Naive thymus-derived CD4-positive, alpha-beta T cell (primary cell): ENCODE results near the gene AKAP6. TPM values are rescaled to one million over a fixed set of nuclear protein-coding genes. Genes with fewer than 3 reads are reported as not detected.

ENCODE experiments used
- ATAC-seq: fragments of 150-1000 bp; cut with Tn5 transposase; 2 replicates; pipeline ENCODE4 v1.10.0; 2021; ENCODE audit warnings: mild to moderate bottlenecking, moderate library complexity
- CTCF ChIA-PET: fragments of 350-600 bp; sonication (Branson Sonifier 250); formaldehyde crosslinking; loops from one replicate; lab custom pipeline; 2021; ENCODE audit warnings: antibody characterized with exemption; lab: Charles Lee
- POLR2A ChIA-PET: fragments of 350-600 bp; sonication (Branson Sonifier 250); formaldehyde crosslinking; loops from one replicate; lab custom pipeline; 2021; ENCODE audit warnings: antibody characterized with exemption, inconsistent platforms; lab: Charles Lee
- DNase-seq, 9 donors: peaks; one replicate each; pipeline versions ENCODE4 v3.0.0 to v3.0.0-alpha.2; 2020 to 2022; ENCODE audit warnings: mixed read lengths in 1 of 9
- H3K27ac ChIP-seq: one replicate; pipeline ENCODE4 v1.7.0; 2013; ENCODE audit warnings: mild to moderate bottlenecking, low read depth, low read length, moderate library complexity
- H3K27me3 ChIP-seq, 2 donors: one replicate each; pipeline ENCODE4 v1.7.0; 2013; ENCODE audit warnings: low read length in 2 of 2, mild to moderate bottlenecking in 2 of 2, moderate library complexity in 2 of 2; ENCODE audit not compliant: control insufficient read depth in 2 of 2, insufficient read depth in 2 of 2
- H3K36me3 ChIP-seq, 3 experiments: 1 replicate in 2 of 3; 2 replicates in 1 of 3; pipeline ENCODE4 v1.7.0; 2013; ENCODE audit warnings: low read length in 3 of 3, mild to moderate bottlenecking in 3 of 3, moderate library complexity in 1 of 3; ENCODE audit not compliant: insufficient read depth in 3 of 3, control insufficient read depth in 2 of 3
- H3K4me1 ChIP-seq, 2 donors: one replicate each; pipeline ENCODE4 v1.7.0; 2013; ENCODE audit warnings: low read length in 2 of 2, mild to moderate bottlenecking in 2 of 2, moderate library complexity in 1 of 2; ENCODE audit not compliant: control insufficient read depth in 2 of 2, insufficient read depth in 2 of 2
- H3K4me3 ChIP-seq: 2 replicates; pipeline ENCODE4 v1.7.0; 2013; ENCODE audit warnings: mild to moderate bottlenecking, low read length
- H3K9me3 ChIP-seq, 3 experiments: 1 replicate in 2 of 3; 2 replicates in 1 of 3; pipeline ENCODE4 v1.7.0; 2013; ENCODE audit warnings: low read length in 3 of 3; ENCODE audit not compliant: control insufficient read depth in 2 of 3
- H3K27ac Mint-ChIP-seq, 9 donors: one replicate each; pipeline ENCODE4 v1.8.0; 2020 to 2022; ENCODE audit warnings: mixed read lengths in 9 of 9, mild to moderate bottlenecking in 8 of 9, moderate library complexity in 5 of 9, inconsistent platforms in 2 of 9
- H3K27me3 Mint-ChIP-seq, 5 donors: one replicate each; pipeline ENCODE4 v1.8.0; 2021 to 2022; ENCODE audit warnings: mixed read lengths in 5 of 5, mild to moderate bottlenecking in 1 of 5
- H3K36me3 Mint-ChIP-seq, 5 donors: one replicate each; pipeline ENCODE4 v1.8.0; 2020 to 2022; ENCODE audit warnings: mixed read lengths in 5 of 5, mild to moderate bottlenecking in 3 of 5, inconsistent platforms in 1 of 5
- H3K4me1 Mint-ChIP-seq, 7 donors: one replicate each; pipeline ENCODE4 v1.8.0; 2020 to 2022; ENCODE audit warnings: mixed read lengths in 7 of 7, mild to moderate bottlenecking in 3 of 7, inconsistent platforms in 1 of 7
- H3K4me3 Mint-ChIP-seq, 10 donors: one replicate each; pipeline ENCODE4 v1.8.0; 2020 to 2022; ENCODE audit warnings: mild to moderate bottlenecking in 10 of 10, mixed read lengths in 10 of 10, moderate library complexity in 6 of 10, inconsistent platforms in 2 of 10
- H3K9me3 Mint-ChIP-seq, 11 donors: one replicate each; pipeline ENCODE4 v1.8.0; 2020 to 2022; ENCODE audit warnings: mixed read lengths in 11 of 11, mild to moderate bottlenecking in 4 of 11, inconsistent platforms in 1 of 11, moderate library complexity in 1 of 11
- intact Hi-C, 2 donors: fragments of 100-400 bp; cut with micrococcal nuclease; formaldehyde crosslinking; loops; one replicate each; pipeline ENCODE4 v1.15.1; 2023
- polyA plus RNA-seq, 2 donors: library from polyadenylated mRNA; unstranded; fragments of 300-500 nt; fragmentation: Illumina TruSeq; gene quantifications; one replicate each; pipeline ENCODE4 v1.2.3, GENCODE V29; 2021
- total RNA-seq, 6 experiments: library from RNA in 5 of 6; stranded (reverse) in 5 of 6; gene quantifications; 1 replicate in 5 of 6; 2 replicates in 1 of 6; pipeline ENCODE4 v1.2.3 and lab custom pipeline; 2021 to 2026

Gene AKAP6
- total and polyA plus RNA-seq, 7 experiments from 2014 or later: 0.29 to 7.9 (median 4.1) TPM

- Mint-ChIP-seq H3K36me3 (no peaks in the 10 kb centered on the region), H3K27ac (no peak overlapping the region), H3K9me3 (no peaks in the 10 kb centered on the region), H3K4me3 (no peak overlapping the region), H3K27me3 (peaks cover 0 to 4% (median 0%) of the 10 kb centered on the region in 5 donors), H3K4me1 (peaks cover 0 to 2% (median 0%) of the 10 kb centered on the region in 7 donors)
- Histone ChIP-seq H3K9me3 (no peaks in the 10 kb centered on the region), H3K4me3 (no peak overlapping the region), H3K4me1 (no peaks in the 10 kb centered on the region), H3K27ac (no peak overlapping the region), H3K36me3 (no peaks in the 10 kb centered on the region), H3K27me3 (no peaks in the 10 kb centered on the region)
- ChIA-PET POLR2A (no interaction called here), CTCF (interaction anchor here (1.1 kb wide), 1 partner anchor 83 kb away, joined by 3 read pairs; no protein-coding TSS in a partner anchor)
- ATAC-seq (no peak), DNase-seq (no peak)
- intact Hi-C loops: no loop called here
Measured at GRCh38 chr14:32724867-32725471, 395.9 kb downstream of the AKAP6 start.

GRCh38 chr14:32726516-32726915, 397.4 kb downstream of the AKAP6 start:
- ChIA-PET CTCF (no interaction called here), POLR2A (no interaction called here)
- no peak overlapping the region for H3K27ac ChIP-seq
- intact Hi-C loops: no loop called here
- Mint-ChIP-seq H3K27ac (no peak overlapping the region), H3K27me3 (peaks cover 0 to 4% (median 0%) of the 10 kb centered on the region in 5 donors), H3K9me3 (no peaks in the 10 kb centered on the region), H3K4me1 (peaks cover 0 to under 1% (median 0%) of the 10 kb centered on the region in 7 donors), H3K36me3 (no peaks in the 10 kb centered on the region), H3K4me3 (no peak overlapping the region)
- DNase-seq (no peak), ATAC-seq (no peak)
- H3K9me3 ChIP-seq: no peaks in the 10 kb centered on the region
- no peaks in the 10 kb centered on the region for H3K27me3 ChIP-seq
- H3K4me3 ChIP-seq: no peak overlapping the region
- no peaks in the 10 kb centered on the region for H3K4me1 ChIP-seq
- no peaks in the 10 kb centered on the region for H3K36me3 ChIP-seq

- ATAC-seq (no peak), DNase-seq (no peak)
- Mint-ChIP-seq H3K4me1 (no peaks in the 10 kb centered on the region), H3K27me3 (peaks cover 0 to 4% (median 0%) of the 10 kb centered on the region in 5 donors), H3K4me3 (no peak overlapping the region), H3K27ac (no peak overlapping the region), H3K9me3 (no peaks in the 10 kb centered on the region), H3K36me3 (no peaks in the 10 kb centered on the region)
- no peaks in the 10 kb centered on the region for H3K36me3 ChIP-seq
- H3K9me3 ChIP-seq: no peaks in the 10 kb centered on the region
- no peak overlapping the region for H3K27ac ChIP-seq
- ChIA-PET POLR2A (no interaction called here), CTCF (no interaction called here)
- no peaks in the 10 kb centered on the region for H3K4me1 ChIP-seq
- no peaks in the 10 kb centered on the region for H3K27me3 ChIP-seq
- intact Hi-C loops: no loop called here
- no peak overlapping the region for H3K4me3 ChIP-seq
Measured at GRCh38 chr14:32727832-32728231, 398.7 kb downstream of the AKAP6 start.

GRCh38 chr14:32728526-32728925, 399.4 kb downstream of the AKAP6 start:
- H3K36me3 Mint-ChIP-seq: no peaks in the 10 kb centered on the region
- no peaks in the 10 kb centered on the region for H3K9me3 Mint-ChIP-seq
- ATAC-seq (no peak), DNase-seq (no peak)
- POLR2A ChIA-PET: no interaction called here
- intact Hi-C loops: no loop called here
- Histone ChIP-seq H3K27ac (no peak overlapping the region), H3K4me3 (no peak overlapping the region), H3K4me1 (no peaks in the 10 kb centered on the region), H3K9me3 (no peaks in the 10 kb centered on the region), H3K27me3 (no peaks in the 10 kb centered on the region), H3K36me3 (no peaks in the 10 kb centered on the region)
- no peak overlapping the region for H3K4me3 Mint-ChIP-seq
- no peak overlapping the region for H3K27ac Mint-ChIP-seq
- peaks cover 0 to 4% (median 0%) of the 10 kb centered on the region in 5 donors for H3K27me3 Mint-ChIP-seq
- H3K4me1 Mint-ChIP-seq: no peaks in the 10 kb centered on the region
- CTCF ChIA-PET: no interaction called here

- DNase-seq (no peak), ATAC-seq (no peak)
- Mint-ChIP-seq H3K4me1 (no peaks in the 10 kb centered on the region), H3K36me3 (no peaks in the 10 kb centered on the region), H3K27me3 (peaks cover 0 to 4% (median 0%) of the 10 kb centered on the region in 5 donors), H3K4me3 (no peak overlapping the region), H3K27ac (no peak overlapping the region), H3K9me3 (no peaks in the 10 kb centered on the region)
- no peak overlapping the region for H3K27ac ChIP-seq
- intact Hi-C loops: no loop called here
- H3K36me3 ChIP-seq: no peaks in the 10 kb centered on the region
- no peaks in the 10 kb centered on the region for H3K27me3 ChIP-seq
- ChIA-PET POLR2A (no interaction called here), CTCF (no interaction called here)
- H3K4me3 ChIP-seq: no peak overlapping the region
- H3K4me1 ChIP-seq: no peaks in the 10 kb centered on the region
- H3K9me3 ChIP-seq: no peaks in the 10 kb centered on the region
Measured at GRCh38 chr14:32728976-32729375, 399.9 kb downstream of the AKAP6 start.

- H3K4me1 ChIP-seq: no peaks in the 10 kb centered on the region
- no peak overlapping the region for H3K27ac Mint-ChIP-seq
- H3K36me3 ChIP-seq: no peaks in the 10 kb centered on the region
- H3K4me3 Mint-ChIP-seq: no peak overlapping the region
- H3K9me3 Mint-ChIP-seq: no peaks in the 10 kb centered on the region
- H3K27me3 Mint-ChIP-seq: no peaks in the 10 kb centered on the region
- no peaks in the 10 kb centered on the region for H3K4me1 Mint-ChIP-seq
- no peak for ATAC-seq
- DNase-seq: no peak
- no peaks in the 10 kb centered on the region for H3K27me3 ChIP-seq
- H3K27ac ChIP-seq: no peak overlapping the region
- intact Hi-C loops: no loop called here
- POLR2A ChIA-PET: no interaction called here
- no peaks in the 10 kb centered on the region for H3K9me3 ChIP-seq
- CTCF ChIA-PET: no interaction called here
- H3K36me3 Mint-ChIP-seq: no peaks in the 10 kb centered on the region
- no peak overlapping the region for H3K4me3 ChIP-seq
Measured at GRCh38 chr14:32731249-32731648, 402.2 kb downstream of the AKAP6 start.

- Histone ChIP-seq H3K4me3 (no peak overlapping the region), H3K27ac (no peak overlapping the region), H3K36me3 (no peaks in the 10 kb centered on the region), H3K27me3 (no peaks in the 10 kb centered on the region), H3K9me3 (no peaks in the 10 kb centered on the region), H3K4me1 (no peaks in the 10 kb centered on the region)
- Mint-ChIP-seq H3K36me3 (peaks cover 0 to 4% (median 0%) of the 10 kb centered on the region in 5 donors), H3K27ac (no peak overlapping the region), H3K27me3 (no peaks in the 10 kb centered on the region), H3K4me3 (no peak overlapping the region), H3K4me1 (no peaks in the 10 kb centered on the region), H3K9me3 (no peaks in the 10 kb centered on the region)
- DNase-seq: no peak
- intact Hi-C loops: no loop called here
- POLR2A ChIA-PET: no interaction called here
- ATAC-seq: no peak
- CTCF ChIA-PET: no interaction called here
Measured at GRCh38 chr14:32733015-32733414, 403.9 kb downstream of the AKAP6 start.
